Measurements from ENCODE around the gene MAN1B1. TPM values are rescaled to one million over a fixed set of nuclear protein-coding genes. Genes with fewer than 3 reads are reported as not detected.

MAN1B1 gene
- total RNA-seq, 1 experiment from 2014 or later = 51.8 TPM

DNA sequence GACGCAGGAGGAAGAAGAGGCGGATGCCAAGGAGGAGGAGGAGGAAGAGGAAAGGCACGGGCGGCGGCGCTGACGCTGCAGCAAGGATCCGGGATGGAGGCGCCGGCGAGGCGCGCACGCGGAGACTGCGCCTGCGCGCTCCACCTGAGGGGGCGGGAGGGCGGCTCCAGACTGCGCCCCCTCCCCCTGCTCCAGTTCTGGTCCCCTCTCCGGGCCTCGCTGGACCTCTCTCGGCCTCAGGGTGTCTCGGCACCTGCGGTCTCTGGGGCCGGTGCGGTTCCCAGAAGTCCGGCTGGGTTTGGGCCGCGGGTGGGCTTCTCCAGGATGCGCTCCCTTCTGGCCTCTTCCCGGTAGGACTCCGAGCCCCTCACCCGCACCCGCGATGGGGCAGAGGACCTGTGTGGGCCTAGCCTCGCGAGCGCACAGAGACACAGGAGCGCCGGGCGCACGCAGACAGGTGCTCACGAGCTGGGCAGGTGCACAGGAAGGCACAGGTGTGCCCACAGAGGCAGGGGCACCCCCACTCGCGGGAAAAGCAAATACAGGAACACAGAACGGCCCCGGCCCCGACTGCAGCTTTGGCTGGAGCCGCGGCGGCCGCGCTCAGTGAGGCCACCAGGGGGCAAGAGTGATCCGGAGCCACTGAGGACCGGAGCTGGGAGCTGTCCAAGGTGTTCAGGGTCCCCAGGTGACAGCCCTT, 40.5 kb upstream of the MAN1B1 start, which contains the start of gene NPDC1:
NPDC1 (minus strand) TSS at position 90 of the 700 bp plus-strand sequence. CDS start 188 bp downstream, outside the sequence.
- peak; percentile 33 to 68 for DNase-seq (ENCODE audit: low read depth in 1 of 2, low spot score in 2 of 2)
- Histone ChIP-seq H3K9me3 (replicated peaks) (no peaks in the 10 kb centered on the region), H3K36me3 (no peaks in the 10 kb centered on the region), H3K27me3 (replicated peaks) (peaks cover 68% of the 10 kb centered on the region), H3K27ac (no peak within 1 kb of the TSS), H3K4me3 (no peak within 1 kb of the TSS), H3K4me1 (replicated peaks) (peaks cover 8% of the 10 kb centered on the region)

GRCh38 chr9:137048655-137049543, 37.9 kb upstream of the MAN1B1 start:
- no peaks in the 10 kb centered on the region for H3K9me3 ChIP-seq (replicated peaks)
- peaks cover 69% of the 10 kb centered on the region for H3K27me3 ChIP-seq (replicated peaks)
- H3K4me3 ChIP-seq = no peak overlapping the region
- no peaks in the 10 kb centered on the region for H3K36me3 ChIP-seq
- peaks cover 8% of the 10 kb centered on the region for H3K4me1 ChIP-seq (replicated peaks)
- no peak overlapping the region for H3K27ac ChIP-seq
- no peak for DNase-seq (ENCODE audit: low read depth in 1 of 2, low spot score in 2 of 2)

DNA sequence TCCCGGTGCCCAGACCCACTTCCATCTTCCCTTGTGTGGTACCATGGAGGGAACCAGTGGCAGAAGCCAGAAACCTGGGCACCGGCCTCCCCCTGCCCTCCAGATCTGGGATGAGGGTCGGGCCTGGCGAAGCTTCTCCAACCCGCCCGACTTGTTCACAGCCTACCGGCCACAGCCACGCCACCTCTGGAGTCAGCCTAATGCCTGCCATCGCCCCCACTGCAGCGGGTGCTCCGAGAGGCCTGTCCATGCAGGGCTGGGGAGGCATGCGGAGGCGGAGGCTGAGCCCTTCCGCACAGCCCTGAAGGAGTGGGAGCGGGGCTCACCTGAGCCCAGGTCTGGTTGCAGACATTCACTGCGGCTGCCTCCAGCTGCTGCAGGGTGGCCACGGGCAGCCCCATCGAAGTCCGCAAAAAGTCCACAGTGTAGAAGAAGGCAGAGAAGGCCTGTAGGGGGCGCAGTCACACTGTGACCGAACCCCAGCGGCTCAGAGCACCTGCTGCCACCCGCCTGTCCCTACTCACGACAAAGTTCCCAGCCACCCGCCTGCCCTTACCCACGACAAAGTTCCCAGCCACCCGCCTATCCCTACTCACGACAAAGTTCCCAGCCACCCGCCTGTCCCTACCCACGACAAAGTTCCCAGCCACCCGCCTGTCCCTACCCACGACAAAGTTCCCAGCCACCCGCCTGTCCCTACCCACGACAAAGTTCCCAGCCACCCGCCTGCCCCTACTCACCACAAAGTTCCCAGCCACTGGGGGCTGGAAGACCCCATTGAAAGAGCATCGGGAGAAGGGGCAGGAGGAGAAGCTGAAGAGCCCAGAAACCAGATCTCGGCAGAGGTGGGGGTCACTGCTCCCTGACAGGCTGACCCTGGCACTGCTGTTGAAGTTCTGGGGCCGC, 37.0 kb upstream of the MAN1B1 start:
- Histone ChIP-seq H3K27me3 (replicated peaks) (peaks cover 68% of the 10 kb centered on the region), H3K27ac (no peak overlapping the region), H3K4me3 (no peak overlapping the region), H3K9me3 (replicated peaks) (no peaks in the 10 kb centered on the region), H3K4me1 (replicated peaks) (peaks cover 8% of the 10 kb centered on the region), H3K36me3 (no peaks in the 10 kb centered on the region)
- DNase-seq (ENCODE audit: low read depth in 1 of 2, low spot score in 2 of 2) = no peak

DNA sequence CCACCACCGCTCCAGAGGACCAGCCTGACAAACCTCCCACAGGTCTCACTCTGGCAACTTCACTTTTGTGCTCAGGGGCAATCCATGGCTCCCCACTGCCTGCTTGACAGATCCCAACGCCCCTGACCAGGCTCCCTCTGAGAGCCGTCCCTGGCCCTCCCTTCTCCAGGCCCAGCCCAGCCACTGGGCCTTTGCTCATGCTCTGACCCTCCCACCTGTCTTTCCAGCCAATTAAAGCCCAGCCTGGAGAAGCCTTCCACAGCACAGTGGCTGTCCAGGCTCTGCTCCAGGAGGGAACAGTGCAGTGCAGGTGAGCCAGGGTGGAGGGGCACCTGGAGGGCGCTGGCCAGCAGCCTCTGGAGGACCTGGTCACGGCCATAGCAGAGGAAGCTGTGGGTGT, 36.2 kb upstream of the MAN1B1 start:
- peaks cover 66% of the 10 kb centered on the region for H3K27me3 ChIP-seq (replicated peaks)
- H3K4me3 ChIP-seq = no peak overlapping the region
- no peaks in the 10 kb centered on the region for H3K9me3 ChIP-seq (replicated peaks)
- peaks cover 8% of the 10 kb centered on the region for H3K4me1 ChIP-seq (replicated peaks)
- no peak overlapping the region for H3K27ac ChIP-seq
- no peak for DNase-seq (ENCODE audit: low read depth in 1 of 2, low spot score in 2 of 2)
- no peaks in the 10 kb centered on the region for H3K36me3 ChIP-seq

DNA sequence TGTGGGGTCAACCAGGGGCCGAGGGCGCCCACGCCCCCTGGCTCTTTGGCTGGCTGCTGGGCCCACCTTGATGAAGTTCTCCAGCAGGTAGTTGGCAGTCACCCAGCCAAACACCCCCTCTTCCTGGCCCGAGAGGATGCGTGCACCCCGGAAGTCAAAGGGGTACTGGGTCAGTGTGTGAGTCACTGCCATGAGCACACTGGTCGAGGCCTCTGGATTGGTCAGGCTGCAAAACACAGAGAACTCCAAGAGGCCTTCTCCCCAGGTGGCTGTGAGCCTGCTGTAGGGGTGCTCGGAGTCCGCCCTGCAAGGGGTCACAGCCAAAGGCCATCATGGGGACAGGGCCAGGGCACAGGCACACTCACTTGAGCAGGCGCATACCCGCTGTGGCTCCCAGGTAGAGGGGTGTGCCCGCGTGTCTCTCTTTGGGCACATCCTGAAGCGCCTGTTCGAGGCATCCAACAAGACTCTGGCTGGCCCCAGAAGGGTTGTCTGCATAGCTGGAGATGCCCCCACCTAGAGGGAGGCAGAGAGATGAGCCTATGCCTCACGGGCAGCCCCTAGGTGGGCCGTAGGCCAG, 35.5 kb upstream of the MAN1B1 start:
- Histone ChIP-seq H3K4me3 (no peak overlapping the region), H3K4me1 (replicated peaks) (peaks cover 3% of the 10 kb centered on the region), H3K9me3 (replicated peaks) (no peaks in the 10 kb centered on the region), H3K27ac (no peak overlapping the region), H3K27me3 (replicated peaks) (peaks cover 68% of the 10 kb centered on the region), H3K36me3 (no peaks in the 10 kb centered on the region)
- DNase-seq (ENCODE audit: low read depth in 1 of 2, low spot score in 2 of 2) = no peak

GRCh38 chr9:137052293-137052692, 34.5 kb upstream of the MAN1B1 start:
- no peaks in the 10 kb centered on the region for H3K36me3 ChIP-seq
- H3K4me3 ChIP-seq = no peak overlapping the region
- no peak overlapping the region for H3K27ac ChIP-seq
- H3K27me3 ChIP-seq (replicated peaks) = peaks cover 63% of the 10 kb centered on the region
- no peaks in the 10 kb centered on the region for H3K9me3 ChIP-seq (replicated peaks)
- no peak for DNase-seq (ENCODE audit: low read depth in 1 of 2, low spot score in 2 of 2)
- H3K4me1 ChIP-seq (replicated peaks) = no peaks in the 10 kb centered on the region

DNA sequence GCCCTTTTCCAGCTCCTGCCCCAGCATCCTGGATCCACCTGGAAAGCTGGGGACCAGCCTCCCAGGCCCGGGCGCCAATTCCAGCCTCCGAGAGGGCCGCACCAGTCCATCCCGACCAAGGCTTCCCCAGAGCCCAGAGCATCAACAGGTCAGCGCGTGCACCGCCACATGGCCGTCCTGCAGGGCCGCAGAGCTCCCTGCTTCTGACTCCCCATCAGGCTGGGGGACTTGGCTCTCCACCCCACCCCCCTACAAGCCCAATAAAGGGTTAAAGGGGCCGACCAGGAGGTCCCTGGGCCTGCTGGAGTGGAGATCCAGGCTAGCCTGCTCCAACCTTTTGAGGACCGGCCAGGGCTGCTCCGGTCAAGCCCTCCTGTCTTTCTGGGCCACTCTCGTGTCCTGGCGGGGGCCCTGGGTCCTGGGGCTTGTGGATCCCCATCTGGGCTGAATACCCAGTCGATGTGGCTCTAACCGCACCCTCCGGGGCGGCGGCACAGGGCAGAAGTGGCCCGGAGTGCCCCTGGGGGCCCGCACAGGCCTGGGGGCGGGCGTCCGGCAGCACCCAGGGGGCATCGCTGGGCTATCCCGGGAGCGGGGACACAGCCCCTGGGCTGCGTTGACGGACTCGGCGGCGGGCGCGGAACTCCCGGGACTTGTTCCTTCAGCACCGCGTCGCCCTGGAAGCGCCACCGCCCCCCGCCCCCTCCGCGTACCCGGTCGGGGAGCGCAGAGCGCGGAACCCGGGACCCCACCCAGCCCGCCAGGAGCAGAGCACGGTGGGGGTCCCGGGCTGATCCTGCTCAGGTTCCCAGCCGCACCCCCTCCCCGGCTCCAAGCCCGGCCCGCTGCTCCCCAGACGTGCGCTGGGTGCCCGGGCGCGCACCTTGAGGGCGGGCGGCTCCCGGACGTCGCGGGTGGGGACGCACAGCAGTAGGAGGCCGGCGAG, 33.5 kb upstream of the MAN1B1 start:
- H3K27me3 ChIP-seq (replicated peaks) = peaks cover 64% of the 10 kb centered on the region
- DNase-seq (ENCODE audit: low read depth in 1 of 2, low spot score in 2 of 2) = no peak
- H3K27ac ChIP-seq = no peak overlapping the region
- H3K4me3 ChIP-seq = no peak overlapping the region
- H3K9me3 ChIP-seq (replicated peaks) = no peaks in the 10 kb centered on the region
- no peaks in the 10 kb centered on the region for H3K4me1 ChIP-seq (replicated peaks)
- no peaks in the 10 kb centered on the region for H3K36me3 ChIP-seq

GRCh38 chr9:137053944-137054931, 32.5 kb upstream of the MAN1B1 start, which contains the start of gene ENTPD2:
Gene ENTPD2 (minus strand): TSS chr9:137054061. CDS start chr9:137053997, 64 bp downstream.
- Histone ChIP-seq H3K36me3 (no peaks in the 10 kb centered on the region), H3K4me1 (replicated peaks) (no peaks in the 10 kb centered on the region), H3K27me3 (replicated peaks) (peaks cover 64% of the 10 kb centered on the region), H3K9me3 (replicated peaks) (no peaks in the 10 kb centered on the region), H3K4me3 (no peak within 1 kb of the TSS), H3K27ac (no peak within 1 kb of the TSS)
- DNase-seq (ENCODE audit: low read depth in 1 of 2, low spot score in 2 of 2) = no peak

GRCh38 chr9:137054932-137055384, 31.8 kb upstream of the MAN1B1 start:
- no peak for DNase-seq (ENCODE audit: low read depth in 1 of 2, low spot score in 2 of 2)
- H3K36me3 ChIP-seq = no peaks in the 10 kb centered on the region
- no peak overlapping the region for H3K4me3 ChIP-seq
- H3K27me3 ChIP-seq (replicated peaks) = peaks cover 58% of the 10 kb centered on the region
- no peak overlapping the region for H3K27ac ChIP-seq
- H3K4me1 ChIP-seq (replicated peaks) = no peaks in the 10 kb centered on the region
- no peaks in the 10 kb centered on the region for H3K9me3 ChIP-seq (replicated peaks)

GRCh38 chr9:137055385-137056364, 31.1 kb upstream of the MAN1B1 start:
- no peak overlapping the region for H3K27ac ChIP-seq
- no peak for DNase-seq (ENCODE audit: low read depth in 1 of 2, low spot score in 2 of 2)
- H3K4me3 ChIP-seq = no peak overlapping the region
- H3K27me3 ChIP-seq (replicated peaks) = peaks cover 54% of the 10 kb centered on the region
- no peaks in the 10 kb centered on the region for H3K9me3 ChIP-seq (replicated peaks)
- H3K36me3 ChIP-seq = no peaks in the 10 kb centered on the region
- H3K4me1 ChIP-seq (replicated peaks) = no peaks in the 10 kb centered on the region
